HEK293T (cell line): ENCODE data around the gene TBX2.

Experiments
- CTCF ChIA-PET: fragments of 350-600 bp; formaldehyde crosslinking; extraction: SDS; loops from one replicate; lab custom pipeline; 2021; ENCODE audit warnings: antibody characterized with exemption, inconsistent platforms; lab: Yijun Ruan, JAX
- POLR2A ChIA-PET: fragments of 350-600 bp; formaldehyde crosslinking; extraction: SDS; loops from one replicate; lab custom pipeline; 2020; ENCODE audit warnings: antibody characterized with exemption, inconsistent platforms; lab: Yijun Ruan, JAX
- DNase-seq: peaks from one replicate; pipeline ENCODE4 v3.0.0; 2012; ENCODE audit warnings: mixed read lengths; ENCODE audit errors: extremely low spot score
- ARNT ChIP-seq: fragments of 450-650 bp; IDR thresholded peaks from 2 replicates; pipeline ENCODE4 v1.6.1; 2017; ENCODE audit warnings: mild to moderate bottlenecking
- BHLHE40 ChIP-seq: fragments of 450-650 bp; IDR thresholded peaks from 2 replicates; pipeline ENCODE4 v1.6.1; 2016; ENCODE audit warnings: mild to moderate bottlenecking, moderate library complexity, borderline replicate concordance
- CTBP1 ChIP-seq: fragments of 450-650 bp; IDR thresholded peaks from 2 replicates; pipeline ENCODE4 v1.6.1; 2016; ENCODE audit warnings: borderline replicate concordance
- ELF4 ChIP-seq: fragments of 450-650 bp; IDR thresholded peaks from 2 replicates; pipeline ENCODE4 v1.6.1; 2017; ENCODE audit warnings: antibody characterized with exemption
- FOXA1 ChIP-seq: fragments of 450-650 bp; IDR thresholded peaks from 2 replicates; pipeline ENCODE4 v1.6.1; 2016; ENCODE audit warnings: mild to moderate bottlenecking
- FOXK2 ChIP-seq: fragments of 450-650 bp; IDR thresholded peaks from 2 replicates; pipeline ENCODE4 v1.6.1; 2016; ENCODE audit warnings: mild to moderate bottlenecking
- FOXM1 ChIP-seq: fragments of 450-650 bp; IDR thresholded peaks from 2 replicates; pipeline ENCODE4 v1.6.1; 2017; ENCODE audit warnings: mild to moderate bottlenecking, borderline replicate concordance
- HDGF ChIP-seq: fragments of 450-650 bp; IDR thresholded peaks from 2 replicates; pipeline ENCODE4 v1.6.1; 2017; ENCODE audit warnings: antibody characterized with exemption, borderline replicate concordance
- L3MBTL2 ChIP-seq: fragments of 450-650 bp; conservative IDR thresholded peaks from 2 replicates; pipeline ENCODE4 v1.6.1; 2016; ENCODE audit warnings: mild to moderate bottlenecking
- LEF1 ChIP-seq: fragments of 450-650 bp; IDR thresholded peaks from 2 replicates; pipeline ENCODE4 v1.6.1; 2017; ENCODE audit warnings: mild to moderate bottlenecking, borderline replicate concordance
- NFRKB ChIP-seq: fragments of 450-650 bp; IDR thresholded peaks from 2 replicates; pipeline ENCODE4 v1.6.1; 2016; ENCODE audit warnings: mild to moderate bottlenecking, moderate library complexity
- SP1 ChIP-seq: fragments of 450-650 bp; IDR thresholded peaks from 2 replicates; pipeline ENCODE4 v1.6.1; 2017
- SUZ12 ChIP-seq: fragments of 450-650 bp; IDR thresholded peaks from 2 replicates; pipeline ENCODE4 v1.6.1; 2016; ENCODE audit warnings: mild to moderate bottlenecking
- TARDBP ChIP-seq: fragments of 450-650 bp; IDR thresholded peaks from 2 replicates; pipeline ENCODE4 v1.6.1; 2016
- ZNF384 ChIP-seq: fragments of 450-650 bp; IDR thresholded peaks from 2 replicates; pipeline ENCODE4 v1.6.1; 2016
- TF ChIP-seq, protein P1 (sequence below): fragments of 450-650 bp; IDR thresholded peaks from 2 replicates; pipeline ENCODE4 v1.6.1; 2016

The TBX2 gene

DNA sequence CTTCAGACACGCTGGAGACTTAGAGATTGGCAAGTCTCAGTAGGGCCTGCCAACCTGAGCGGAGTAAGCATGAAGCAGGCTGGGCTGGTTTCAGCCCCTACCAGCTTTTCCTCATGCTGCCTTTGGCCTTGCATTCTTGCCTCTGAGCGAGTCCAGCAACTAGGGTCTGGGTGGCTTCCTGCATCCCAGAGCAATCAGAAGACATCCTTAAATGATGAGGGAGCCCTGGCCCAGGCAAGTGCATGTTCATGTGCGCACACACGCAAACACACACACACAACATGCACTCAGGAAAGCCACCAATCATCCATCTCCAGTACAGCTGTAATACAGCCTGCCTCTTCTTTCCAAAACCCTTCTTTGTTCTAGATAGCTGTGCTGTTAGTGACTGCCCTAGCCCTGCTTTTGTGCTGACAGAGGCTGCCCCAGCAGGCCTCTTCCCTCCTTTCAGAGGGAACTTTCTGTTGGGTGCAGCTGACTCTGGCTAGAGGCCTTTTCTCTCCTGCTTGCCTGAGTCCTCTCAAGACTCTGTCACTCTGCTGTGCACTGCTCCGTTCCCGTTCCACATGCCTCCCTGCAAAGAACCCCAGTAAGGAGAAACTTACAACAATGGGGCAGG is 30.7 kb upstream of the TBX2 start:
- TF ChIP-seq FOXK2 (no peak), ELF4 (no peak), L3MBTL2 (no peak), FOXM1 (no peak), ZNF384 (no peak), TARDBP (no peak), BHLHE40 (no peak), NFRKB (no peak), CTBP1 (no peak), HDGF (no peak), SP1 (no peak)
- CTCF ChIA-PET = interaction anchor here (0.6 to 2.3 kb wide), 2 partner anchors 10 to 33 kb away, joined by 3 to 4 read pairs; no protein-coding TSS in a partner anchor
- POLR2A ChIA-PET = no interaction called here
- no peak for DNase-seq

DNA sequence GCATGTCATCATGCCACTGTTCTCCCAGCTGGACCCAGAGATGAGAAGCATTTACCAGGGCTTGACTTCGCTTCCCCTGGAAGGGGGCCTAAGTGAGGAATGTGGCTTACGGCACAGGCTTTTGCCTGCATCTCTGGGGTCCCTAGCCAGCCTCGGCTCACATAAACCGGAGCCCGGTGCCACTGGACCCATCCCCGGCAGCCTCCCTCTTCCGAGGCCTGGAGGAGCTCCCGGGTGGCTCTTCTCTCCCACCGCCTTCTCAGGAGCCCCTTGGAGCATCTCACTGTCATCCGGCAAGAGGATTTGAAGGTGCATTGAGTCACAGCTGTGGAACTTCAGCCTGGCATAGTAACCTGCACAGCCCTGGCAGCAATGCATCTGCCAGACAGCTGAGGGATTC is 29.9 kb upstream of the TBX2 start:
- no peak for TF ChIP-seq NFRKB
- TF ChIP-seq ELF4 = no peak
- no peak for TF ChIP-seq ARNT
- no peak for TF ChIP-seq FOXK2
- no peak for TF ChIP-seq LEF1
- no peak for TF ChIP-seq L3MBTL2
- no peak for TF ChIP-seq ZNF384
- no peak for TF ChIP-seq FOXM1
- no peak for TF ChIP-seq TARDBP
- TF ChIP-seq BHLHE40 = no peak
- TF ChIP-seq FOXA1 = no peak
- TF ChIP-seq CTBP1 = no peak
- no peak for TF ChIP-seq SUZ12
- TF ChIP-seq HDGF = no peak
- no peak for TF ChIP-seq SP1
- DNase-seq = no peak
- POLR2A ChIA-PET = no interaction called here
- CTCF ChIA-PET = no interaction called here

GRCh38 chr17:61371179-61371578 is 28.5 kb upstream of the TBX2 start:
- no peak for TF ChIP-seq SUZ12
- TF ChIP-seq BHLHE40 = no peak
- TF ChIP-seq CTBP1 = no peak
- TF ChIP-seq SP1 = no peak
- TF ChIP-seq HDGF = no peak
- TF ChIP-seq ARNT = no peak
- no peak for TF ChIP-seq FOXA1
- TF ChIP-seq FOXK2 = no peak
- TF ChIP-seq NFRKB = no peak
- TF ChIP-seq TARDBP = no peak
- no peak for TF ChIP-seq ELF4
- TF ChIP-seq, protein P1, sequence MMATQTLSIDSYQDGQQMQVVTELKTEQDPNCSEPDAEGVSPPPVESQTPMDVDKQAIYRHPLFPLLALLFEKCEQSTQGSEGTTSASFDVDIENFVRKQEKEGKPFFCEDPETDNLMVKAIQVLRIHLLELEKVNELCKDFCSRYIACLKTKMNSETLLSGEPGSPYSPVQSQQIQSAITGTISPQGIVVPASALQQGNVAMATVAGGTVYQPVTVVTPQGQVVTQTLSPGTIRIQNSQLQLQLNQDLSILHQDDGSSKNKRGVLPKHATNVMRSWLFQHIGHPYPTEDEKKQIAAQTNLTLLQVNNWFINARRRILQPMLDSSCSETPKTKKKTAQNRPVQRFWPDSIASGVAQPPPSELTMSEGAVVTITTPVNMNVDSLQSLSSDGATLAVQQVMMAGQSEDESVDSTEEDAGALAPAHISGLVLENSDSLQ = no peak
- TF ChIP-seq ZNF384 = no peak
- TF ChIP-seq FOXM1 = no peak
- TF ChIP-seq L3MBTL2 = no peak
- no peak for TF ChIP-seq LEF1
- ChIA-PET POLR2A (no interaction called here), CTCF (interaction anchor here (1.0 kb wide), 1 partner anchor 14 kb away, joined by 3 read pairs; no protein-coding TSS in a partner anchor)
- no peak for DNase-seq

- no peak for DNase-seq
- no peak for TF ChIP-seq SUZ12
- no peak for TF ChIP-seq L3MBTL2
- no peak for TF ChIP-seq FOXA1
- no peak for TF ChIP-seq SP1
- no peak for TF ChIP-seq CTBP1
- no peak for TF ChIP-seq TARDBP
- no peak for TF ChIP-seq ZNF384
- no peak for TF ChIP-seq FOXK2
- no peak for TF ChIP-seq ARNT
- no peak for TF ChIP-seq NFRKB
- no peak for TF ChIP-seq FOXM1
- TF ChIP-seq ELF4 = no peak
- TF ChIP-seq BHLHE40 = no peak
- no peak for TF ChIP-seq LEF1
- TF ChIP-seq HDGF = no peak
- TF ChIP-seq, protein P1 = no peak
- ChIA-PET CTCF (interaction anchor here (0.6 to 1.0 kb wide), 2 partner anchors 15 to 22 kb away, joined by 3 read pairs; no protein-coding TSS in a partner anchor), POLR2A (no interaction called here)
Observed at GRCh38 chr17:61371606-61372005, 28.0 kb upstream of the TBX2 start.

DNA sequence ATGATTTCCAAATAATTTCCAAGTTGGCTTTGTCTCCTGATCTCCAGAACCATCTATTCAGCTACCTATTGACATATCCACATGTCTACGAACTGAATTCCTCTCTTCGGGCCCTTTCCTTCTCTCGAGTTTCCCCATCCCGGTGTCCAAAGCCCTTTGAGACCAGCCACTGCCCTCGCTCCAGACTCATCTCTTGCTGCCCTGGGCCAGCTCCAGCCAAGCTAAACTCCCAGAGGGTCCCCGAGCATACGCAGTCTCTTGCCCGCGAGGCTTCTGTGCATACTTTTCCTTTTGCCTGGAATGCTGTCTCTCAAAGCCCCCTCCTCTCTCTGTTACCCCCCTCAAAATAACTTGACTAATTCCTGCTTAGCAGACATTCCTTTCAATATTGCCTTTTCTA is 27.2 kb upstream of the TBX2 start:
- ChIA-PET CTCF (interaction anchor here (0.6 kb wide), 1 partner anchor 23 kb away, joined by 3 read pairs; no protein-coding TSS in a partner anchor), POLR2A (no interaction called here)
- no peak for DNase-seq
- TF ChIP-seq FOXK2 (no peak), CTBP1 (no peak), NFRKB (no peak), FOXM1 (no peak), TARDBP (no peak)

- no peak for TF ChIP-seq FOXM1
- TF ChIP-seq HDGF = no peak
- no peak for TF ChIP-seq TARDBP
- TF ChIP-seq SP1 = no peak
- TF ChIP-seq FOXA1 = no peak
- no peak for TF ChIP-seq L3MBTL2
- TF ChIP-seq ZNF384 = no peak
- no peak for TF ChIP-seq FOXK2
- TF ChIP-seq ELF4 = no peak
- TF ChIP-seq, protein P1 = no peak
- no peak for TF ChIP-seq SUZ12
- TF ChIP-seq ARNT = no peak
- POLR2A ChIA-PET = no interaction called here
- DNase-seq = no peak
- CTCF ChIA-PET = interaction anchor here (1.4 kb wide), 1 partner anchor 17 kb away, joined by 4 read pairs; no protein-coding TSS in a partner anchor
Observed at GRCh38 chr17:61376931-61377838, 22.5 kb upstream of the TBX2 start.
